Esophagus muscularis mucosa (tissue), 4 donors: ENCODE data around the gene SRA1. TPM values are rescaled to one million over a fixed set of nuclear protein-coding genes. Genes with fewer than 3 reads are reported as not detected.
"Not testable (repeated sequence)": the region's sequence is repeated elsewhere in the genome, so short reads cannot be mapped to it uniquely, and the experiment has no call there.

ENCODE experiments used
- DNase-seq: peaks from one replicate; pipeline ENCODE4 v3.0.0-alpha.2; 2017; ENCODE audit errors: extremely low spot score
- H3K27ac ChIP-seq, 4 donors: fragments of 200-600 bp; sonication (generic); replicated peaks in 1 of 4; 1 replicate in 3 of 4; 2 replicates in 1 of 4; pipeline ENCODE4 v1.5.1; 2016 to 2019; ENCODE audit warnings: mild to moderate bottlenecking in 1 of 4
- H3K27me3 ChIP-seq, 4 donors: fragments of 200-600 bp; sonication (generic); one replicate each; pipeline versions ENCODE4 v1.5.1 to v1.6.0; 2016 to 2019
- H3K36me3 ChIP-seq, 4 donors: fragments of 200-600 bp; sonication (generic); one replicate each; pipeline ENCODE4 v1.5.1; 2016 to 2019
- H3K4me1 ChIP-seq, 4 donors: fragments of 200-600 bp; sonication (generic); one replicate each; pipeline ENCODE4 v1.5.1; 2016 to 2019
- H3K4me3 ChIP-seq, 4 donors: fragments of 200-600 bp; sonication (generic); 1 replicate in 2 of 4; 2 replicates in 2 of 4; pipeline ENCODE4 v1.5.1; 2016 to 2019; ENCODE audit warnings: mild to moderate bottlenecking in 4 of 4, moderate library complexity in 1 of 4
- H3K9me3 ChIP-seq, 4 donors: fragments of 200-600 bp; sonication (generic); 1 replicate in 3 of 4; 2 replicates in 1 of 4; pipeline ENCODE4 v1.5.1; 2016 to 2019
- EP300 ChIP-seq: sonication (generic); formaldehyde crosslinking; IDR thresholded peaks from one replicate; pipeline ENCODE4 v1.6.1; 2017; ENCODE audit warnings: antibody characterized with exemption
- POLR2A ChIP-seq: fragments of 450-650 bp; IDR thresholded peaks from one replicate; pipeline ENCODE4 v1.6.1; 2017; ENCODE audit warnings: antibody characterized with exemption, moderate library complexity, mild to moderate bottlenecking, low read depth
- POLR2AphosphoS5 ChIP-seq, 2 donors: sonication (generic); formaldehyde crosslinking; IDR thresholded peaks; one replicate each; pipeline ENCODE4 v1.6.1; 2017; ENCODE audit warnings: antibody characterized with exemption in 2 of 2
- WGBS: methylation state at CpG from one replicate; pipeline ENCODE4 v1.1.5; 2018; 5-methylcytosine and 5-hydroxymethylcytosine counted together
- intact Hi-C: fragments of 100-400 bp; cut with DNase I; formaldehyde crosslinking; loops from one replicate; pipeline ENCODE4 v1.15.1; 2023
- total RNA-seq, 4 donors: library from RNA; depleted of rRNA; stranded (reverse); fragments of >200 nt; gene quantifications; one replicate each; pipeline versions ENCODE4 v1.1.0 to v1.2.1, GENCODE V29; 2016
- TF ChIP-seq, protein P1 (sequence below), 3 experiments: fragments of 200-600 bp in 2 of 3; fragments of 450-650 bp in 1 of 3; sonication (generic) in 2 of 3; IDR thresholded peaks; one replicate each; pipeline ENCODE4 v1.5.1; 2017 to 2019; ENCODE audit warnings: antibody characterized with exemption in 3 of 3, mild to moderate bottlenecking in 2 of 3, moderate library complexity in 1 of 3

Gene SRA1
- total RNA-seq, 4 donors from 2014 or later: 17.4 to 29.2 (median 24.7) TPM

DNA sequence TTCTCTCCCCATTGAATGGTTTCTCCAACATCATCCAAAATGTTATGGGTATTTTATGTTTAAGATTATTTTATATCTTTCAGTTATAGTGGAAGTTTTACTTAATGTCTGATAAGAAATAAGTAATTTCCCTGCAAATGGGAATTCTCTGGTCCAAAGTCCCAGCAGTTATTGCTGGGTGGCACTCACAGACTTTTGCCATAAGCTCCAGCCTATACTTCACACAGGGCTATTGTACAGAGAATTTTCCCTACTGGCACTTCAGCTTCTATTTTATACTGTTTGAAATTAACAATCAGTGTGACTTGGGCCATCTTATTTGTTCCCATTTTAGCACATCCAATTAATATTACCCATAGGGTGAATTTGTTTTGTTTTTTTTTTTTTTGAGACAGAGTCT is 42.8 kb upstream of the SRA1 start:
- no peaks in the 10 kb centered on the region for H3K36me3 ChIP-seq
- H3K27ac ChIP-seq: no peak overlapping the region
- H3K4me1 ChIP-seq: peaks cover 0 to 10% (median 3%) of the 10 kb centered on the region in 4 donors
- no peaks in the 10 kb centered on the region for H3K27me3 ChIP-seq
- no peak overlapping the region for H3K4me3 ChIP-seq
- no peak for TF ChIP-seq POLR2AphosphoS5 (IDR thresholded peaks at IDR 0.05)
- TF ChIP-seq POLR2A: no peak
- TF ChIP-seq, protein P1, sequence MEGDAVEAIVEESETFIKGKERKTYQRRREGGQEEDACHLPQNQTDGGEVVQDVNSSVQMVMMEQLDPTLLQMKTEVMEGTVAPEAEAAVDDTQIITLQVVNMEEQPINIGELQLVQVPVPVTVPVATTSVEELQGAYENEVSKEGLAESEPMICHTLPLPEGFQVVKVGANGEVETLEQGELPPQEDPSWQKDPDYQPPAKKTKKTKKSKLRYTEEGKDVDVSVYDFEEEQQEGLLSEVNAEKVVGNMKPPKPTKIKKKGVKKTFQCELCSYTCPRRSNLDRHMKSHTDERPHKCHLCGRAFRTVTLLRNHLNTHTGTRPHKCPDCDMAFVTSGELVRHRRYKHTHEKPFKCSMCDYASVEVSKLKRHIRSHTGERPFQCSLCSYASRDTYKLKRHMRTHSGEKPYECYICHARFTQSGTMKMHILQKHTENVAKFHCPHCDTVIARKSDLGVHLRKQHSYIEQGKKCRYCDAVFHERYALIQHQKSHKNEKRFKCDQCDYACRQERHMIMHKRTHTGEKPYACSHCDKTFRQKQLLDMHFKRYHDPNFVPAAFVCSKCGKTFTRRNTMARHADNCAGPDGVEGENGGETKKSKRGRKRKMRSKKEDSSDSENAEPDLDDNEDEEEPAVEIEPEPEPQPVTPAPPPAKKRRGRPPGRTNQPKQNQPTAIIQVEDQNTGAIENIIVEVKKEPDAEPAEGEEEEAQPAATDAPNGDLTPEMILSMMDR (IDR thresholded peaks at IDR 0.05): no peak
- no peak for TF ChIP-seq EP300
- no peaks in the 10 kb centered on the region for H3K9me3 ChIP-seq
- no peak for DNase-seq
- intact Hi-C loops: no loop called here

DNA sequence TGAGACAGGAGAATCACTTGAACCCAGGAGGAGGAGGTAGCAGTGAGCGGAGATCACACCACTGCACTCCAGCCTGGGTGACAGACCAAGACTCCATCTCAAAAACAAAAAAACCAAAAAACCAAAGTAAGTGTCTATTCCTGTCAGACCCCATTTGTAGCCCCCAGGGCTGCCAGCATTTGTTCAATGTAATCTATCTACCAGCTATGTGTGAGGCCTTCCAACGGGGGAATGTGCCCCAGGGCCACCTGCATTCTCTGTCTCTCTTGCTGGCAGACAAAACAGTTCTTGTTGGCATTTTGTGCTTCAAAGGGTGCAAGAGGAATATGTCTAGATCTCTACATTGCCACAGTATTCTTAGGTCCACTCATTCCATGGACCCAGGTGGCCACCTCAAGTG is 41.6 kb upstream of the SRA1 start:
- no peak for DNase-seq
- H3K4me1 ChIP-seq: peaks cover 0 to 11% (median 3%) of the 10 kb centered on the region in 4 donors
- no peak overlapping the region for H3K4me3 ChIP-seq
- intact Hi-C loops: no loop called here
- TF ChIP-seq POLR2A (no peak), EP300 (no peak), POLR2AphosphoS5 (IDR thresholded peaks at IDR 0.05) (no peak)
- TF ChIP-seq, protein P1 (IDR thresholded peaks at IDR 0.05): no peak
- H3K36me3 ChIP-seq: no peaks in the 10 kb centered on the region
- WGBS: 68% methylated on average over 2 of the region's 2 CpGs
- no peak overlapping the region for H3K27ac ChIP-seq
- H3K9me3 ChIP-seq: no peaks in the 10 kb centered on the region
- H3K27me3 ChIP-seq: peaks cover 0 to 5% (median 0%) of the 10 kb centered on the region in 4 donors

DNA sequence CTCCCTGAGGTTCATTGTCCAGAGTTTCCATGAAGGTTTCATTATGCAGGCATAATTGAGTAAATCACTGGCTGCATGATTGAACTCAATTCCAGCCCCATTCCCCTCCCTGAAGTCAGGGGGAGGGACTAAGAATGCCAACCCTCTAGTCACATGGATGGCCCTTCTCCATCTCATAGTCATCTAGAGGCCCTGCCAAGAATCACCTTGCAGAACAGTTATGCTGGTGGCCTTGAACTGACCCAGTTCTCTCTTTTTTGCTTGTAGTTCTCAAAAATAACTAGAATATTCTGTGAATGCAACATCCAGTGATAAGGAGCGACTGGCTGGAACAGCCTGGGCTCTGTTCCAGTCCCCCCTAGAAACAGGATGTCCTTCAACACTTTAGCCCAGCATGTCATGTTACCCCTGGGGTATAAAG is 39.1 kb upstream of the SRA1 start:
- no peak overlapping the region for H3K27ac ChIP-seq
- no peak for DNase-seq
- H3K36me3 ChIP-seq: no peaks in the 10 kb centered on the region
- peaks cover 0 to 11% (median 3%) of the 10 kb centered on the region in 4 donors for H3K4me1 ChIP-seq
- no peak overlapping the region for H3K4me3 ChIP-seq
- intact Hi-C loops: no loop called here
- peaks cover 0 to 5% (median 0%) of the 10 kb centered on the region in 4 donors for H3K27me3 ChIP-seq
- TF ChIP-seq, protein P1 (IDR thresholded peaks at IDR 0.05): no peak
- no peak for TF ChIP-seq POLR2A
- TF ChIP-seq POLR2AphosphoS5 (IDR thresholded peaks at IDR 0.05): no peak
- WGBS: 75% methylated on average over 1 of the region's 1 CpG
- H3K9me3 ChIP-seq: no peaks in the 10 kb centered on the region

DNA sequence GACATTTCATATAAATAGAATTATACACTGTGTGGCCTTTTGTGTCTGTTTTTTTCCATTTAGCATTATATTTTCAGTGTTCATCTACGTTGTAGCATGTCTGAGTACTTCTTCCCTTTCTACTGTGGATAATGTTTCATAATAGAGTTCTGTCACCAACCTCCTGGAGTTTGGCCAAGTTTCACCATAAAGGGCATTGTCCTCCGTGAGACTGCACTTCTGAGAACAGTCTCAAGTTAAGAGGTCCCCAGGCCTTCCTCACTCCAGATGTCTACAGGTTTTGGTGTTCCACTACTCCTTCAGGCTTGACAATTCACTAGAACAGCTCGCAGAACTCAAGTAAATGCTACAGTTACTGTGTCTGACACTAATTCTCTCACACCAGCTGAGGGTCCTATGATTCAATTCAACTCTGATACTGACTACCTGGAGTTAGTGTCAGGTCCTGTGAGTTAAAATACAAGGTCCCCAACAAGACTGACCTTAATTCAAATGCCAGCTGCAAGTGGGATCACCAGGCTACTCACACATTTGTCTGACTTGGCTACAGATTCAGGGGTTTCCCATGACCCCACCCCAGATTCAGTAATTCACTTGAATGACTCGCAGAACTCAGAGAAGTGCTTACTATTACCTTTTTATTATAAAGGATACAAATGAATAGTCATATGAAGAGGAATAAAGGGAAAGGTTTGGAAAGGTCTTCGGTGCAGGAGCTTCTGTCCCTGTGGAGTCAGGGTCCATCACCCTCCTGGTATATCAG is 38.4 kb upstream of the SRA1 start:
- H3K27ac ChIP-seq: no peak overlapping the region
- no peaks in the 10 kb centered on the region for H3K36me3 ChIP-seq
- H3K9me3 ChIP-seq: no peaks in the 10 kb centered on the region
- no peak for DNase-seq
- H3K27me3 ChIP-seq: peaks cover 0 to 5% (median 0%) of the 10 kb centered on the region in 4 donors
- no peak for TF ChIP-seq EP300
- TF ChIP-seq, protein P1 (IDR thresholded peaks at IDR 0.05): no peak
- intact Hi-C loops: no loop called here
- H3K4me1 ChIP-seq: peaks cover 0 to 11% (median 3%) of the 10 kb centered on the region in 4 donors
- 79% methylated on average over 5 of the region's 5 CpGs for WGBS
- H3K4me3 ChIP-seq: no peak overlapping the region

DNA sequence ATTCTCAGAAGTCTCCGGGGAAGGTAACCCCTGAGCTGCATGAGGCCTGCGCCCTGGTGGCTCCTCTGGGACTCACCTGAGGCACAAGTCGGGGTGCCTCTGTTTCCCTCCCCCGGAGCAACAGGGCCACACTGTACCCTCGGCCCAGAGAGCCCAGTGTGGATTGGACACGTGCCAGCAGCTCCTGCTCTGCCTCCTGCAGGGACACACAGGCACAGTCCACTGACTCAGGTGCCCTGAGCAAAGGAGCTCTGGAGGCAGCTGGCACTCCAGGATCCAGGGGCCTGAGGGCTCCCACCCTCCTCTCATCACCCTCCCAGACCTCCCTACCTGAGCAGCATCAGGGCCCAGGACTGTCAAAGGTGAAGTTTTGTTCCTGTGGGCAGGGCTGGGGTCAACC is 36.9 kb upstream of the SRA1 start:
- 67% methylated on average over 3 of the region's 6 CpGs for whole genome bisulfite sequencing
- H3K9me3 ChIP-seq: no peaks in the 10 kb centered on the region
- H3K27ac ChIP-seq: no peak overlapping the region
- H3K27me3 ChIP-seq: peaks cover 0 to 5% (median 0%) of the 10 kb centered on the region in 4 donors
- H3K36me3 ChIP-seq: no peaks in the 10 kb centered on the region
- H3K4me3 ChIP-seq: no peak overlapping the region
- no peak for DNase-seq
- intact Hi-C loops: no loop called here
- peaks cover 0 to 13% (median 4%) of the 10 kb centered on the region in 4 donors for H3K4me1 ChIP-seq
- TF ChIP-seq POLR2AphosphoS5 (IDR thresholded peaks at IDR 0.05) (no peak), POLR2A (no peak), EP300 (no peak)
- TF ChIP-seq, protein P1 (IDR thresholded peaks at IDR 0.05): no peak

DNA sequence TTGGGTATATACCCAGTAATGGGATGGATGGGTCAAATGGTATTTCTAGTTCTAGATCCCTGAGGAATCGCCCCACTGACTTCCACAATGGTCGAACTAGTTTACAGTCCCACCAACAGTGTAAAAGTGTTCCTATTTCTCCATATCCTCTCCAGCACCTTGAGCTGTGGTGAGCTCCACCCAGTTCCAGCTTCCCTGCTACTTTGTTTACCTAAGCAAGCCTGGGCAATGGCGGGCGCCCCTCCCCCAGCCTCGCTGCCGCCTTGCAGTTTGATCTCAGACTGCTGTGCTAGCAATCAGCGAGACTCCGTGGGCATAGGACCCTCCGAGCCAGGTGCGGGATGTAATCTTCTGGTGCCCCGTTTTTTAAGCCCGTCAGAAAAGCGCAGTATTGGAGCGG is 35.8 kb upstream of the SRA1 start:
- peak overlapping the region in 1 of 4 donors; percentile 6 for H3K4me3 ChIP-seq
- not testable (repeated sequence) for H3K27ac ChIP-seq

More for the DNA sequence above, 35.8 kb upstream of the SRA1 start:
- H3K27me3 ChIP-seq, intact Hi-C loops, H3K36me3 ChIP-seq, H3K9me3 ChIP-seq, DNase-seq: not testable (repeated sequence)
- 70% methylated on average over 11 of the region's 14 CpGs for WGBS
- peaks cover 0 to 16% (median 7%) of the 10 kb centered on the region in 4 donors for H3K4me1 ChIP-seq
